Measurements from ENCODE around the gene TBL1X.

- TF ChIP-seq POLR2A (IDR thresholded peaks at IDR 0.05; ENCODE audit: low read depth) (no peak), CTCF (IDR thresholded peaks at IDR 0.05) (no peak), EP300 (IDR thresholded peaks at IDR 0.05) (no peak), POLR2AphosphoS5 (IDR thresholded peaks at IDR 0.05) (no peak)
Measured at GRCh38 chrX:9566150-9566621, 101.3 kb downstream of the TBL1X start.

All from esophagus muscularis mucosa (tissue), 4 donors.